ENCODE data around the gene CDH4.

The CDH4 gene

DNA sequence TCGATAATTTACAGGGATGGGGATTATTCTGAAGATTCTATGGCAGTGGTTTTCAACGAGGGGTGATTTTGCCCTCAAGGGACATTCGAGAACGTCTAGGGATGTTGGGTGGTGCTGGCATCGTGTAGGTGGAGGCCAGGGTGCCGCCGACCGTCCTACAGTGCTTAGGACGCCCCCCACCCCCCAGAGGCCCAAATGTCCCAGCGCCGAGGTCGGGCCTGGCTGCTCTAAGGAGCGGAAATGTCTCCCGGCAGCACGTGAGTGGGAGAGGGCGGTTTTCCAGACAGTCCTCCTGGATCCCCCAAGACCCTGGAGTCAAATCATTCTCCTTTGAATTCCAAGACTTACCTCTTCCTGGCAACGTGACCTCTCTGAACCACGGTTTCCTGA lies 101.9 kb downstream of the CDH4 start:
- DNase-seq (ENCODE audit: low read depth in 1 of 2, low spot score in 1 of 2) = no peak

DNA sequence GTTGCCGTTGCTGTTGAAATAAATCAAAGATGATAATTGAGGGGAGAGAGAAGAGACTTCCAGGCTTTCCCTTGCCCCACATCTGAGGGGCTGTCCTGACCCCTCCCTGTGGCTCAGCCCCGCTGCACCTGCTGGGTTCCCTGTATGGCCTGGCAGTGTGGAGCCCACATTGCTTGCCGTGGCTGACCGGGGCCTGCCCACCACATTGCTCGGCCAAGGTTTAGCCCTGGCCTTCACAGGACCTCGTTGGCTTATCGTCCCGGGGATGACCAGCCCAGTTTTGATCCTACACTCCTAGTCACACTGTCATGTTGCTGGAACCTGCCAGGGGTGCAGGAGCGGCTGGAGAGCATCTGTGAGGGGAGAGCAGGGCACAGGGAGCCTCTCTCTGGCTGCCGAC lies 102.4 kb downstream of the CDH4 start:
- no peak for DNase-seq (ENCODE audit: low read depth in 1 of 2, low spot score in 1 of 2)

DNA sequence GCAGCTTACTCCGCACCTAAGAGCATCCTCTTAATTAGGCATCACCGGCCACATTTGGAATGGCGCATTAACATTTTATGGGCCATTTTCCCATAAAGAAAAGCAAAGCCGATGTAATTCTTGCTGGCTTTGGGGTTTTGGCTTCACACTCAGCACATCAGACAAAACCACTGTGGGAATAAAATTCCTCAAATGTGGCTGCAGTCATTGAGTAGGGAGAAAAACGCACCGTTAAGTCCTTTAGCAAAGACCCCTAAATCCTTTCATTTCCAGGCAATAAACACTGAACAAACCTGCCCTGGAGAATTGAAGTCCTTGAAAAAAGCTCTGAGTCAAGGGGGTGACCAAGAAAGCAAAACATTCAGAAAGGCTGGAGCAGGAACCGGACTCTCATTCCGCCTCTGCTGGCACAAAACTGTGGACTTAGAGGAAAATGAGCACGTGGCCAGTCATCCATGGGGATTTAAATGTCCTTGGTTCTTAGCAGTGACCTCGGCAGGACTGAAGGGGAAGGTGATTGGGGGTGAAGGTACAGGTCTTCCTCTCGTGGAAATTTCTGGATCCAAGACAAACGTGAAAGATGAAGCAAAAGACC lies 102.9 kb downstream of the CDH4 start:
- no peak for DNase-seq (ENCODE audit: low read depth in 1 of 2, low spot score in 1 of 2)

GRCh38 chr20:61355585-61355984 lies 103.5 kb downstream of the CDH4 start:
- DNase-seq (ENCODE audit: low read depth in 1 of 2, low spot score in 1 of 2) = no peak

DNA sequence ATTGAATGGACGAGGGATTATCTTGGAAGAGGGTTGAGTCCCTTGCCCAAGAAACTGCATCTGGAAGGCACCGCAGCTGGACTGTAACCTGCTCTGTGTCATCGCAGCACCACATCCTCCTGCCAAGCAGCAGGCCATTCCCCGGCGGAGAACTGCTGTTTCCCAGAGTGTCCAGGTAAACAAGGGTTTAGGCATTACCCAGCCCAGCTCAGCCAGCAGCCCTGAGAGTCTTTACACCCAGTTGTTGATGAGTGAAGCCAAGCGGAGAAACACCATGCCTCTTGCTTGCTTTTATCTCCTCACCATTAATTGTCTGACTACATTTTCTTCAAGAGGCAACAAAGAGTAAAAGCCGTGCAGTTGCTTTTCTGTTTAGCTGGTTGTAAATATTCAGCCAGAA lies 104.1 kb downstream of the CDH4 start:
- DNase-seq (ENCODE audit: low read depth in 1 of 2, low spot score in 1 of 2) = no peak

DNA sequence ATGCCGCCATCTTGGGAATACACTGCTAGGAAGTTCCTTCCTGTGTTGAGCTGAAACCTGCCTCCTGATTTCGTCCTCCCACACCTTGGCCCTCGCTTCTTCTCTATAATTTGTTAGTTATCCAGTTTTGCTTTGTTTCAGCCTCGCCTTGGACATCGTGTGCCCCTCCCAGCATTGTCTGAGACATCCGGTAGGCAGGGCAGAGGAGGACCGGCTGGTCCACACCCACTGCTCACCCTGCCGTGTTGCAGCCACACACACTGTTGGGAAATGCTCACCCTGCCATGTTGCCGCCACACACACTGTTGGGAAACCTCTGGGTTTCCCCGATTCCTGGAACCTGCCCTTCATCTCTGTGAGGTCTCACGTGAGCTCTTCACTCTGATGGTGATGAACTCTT lies 105.1 kb downstream of the CDH4 start:
- no peak for DNase-seq (ENCODE audit: low read depth in 1 of 2, low spot score in 1 of 2)

DNA sequence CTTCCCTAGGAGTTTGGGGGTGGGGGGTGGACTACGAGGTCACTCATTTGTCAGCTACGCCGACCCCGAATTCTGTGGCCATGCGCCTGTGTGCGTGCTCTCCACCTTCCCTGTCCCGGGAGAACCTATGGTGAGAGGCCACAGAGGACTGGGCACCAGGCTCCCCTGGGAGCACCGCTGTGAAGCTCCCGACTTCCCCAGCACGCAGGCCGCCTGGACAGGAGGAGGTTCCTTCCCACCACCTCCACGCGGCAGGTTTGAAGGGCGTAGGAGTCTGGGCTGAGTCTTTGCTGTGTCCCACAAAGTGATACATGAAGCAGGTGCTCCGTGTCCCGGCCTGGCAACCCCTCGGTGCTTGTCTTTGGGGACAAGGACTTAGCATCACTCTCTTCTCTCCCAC lies 107.2 kb downstream of the CDH4 start:
- DNase-seq (ENCODE audit: low read depth in 1 of 2, low spot score in 1 of 2) = no peak

GRCh38 chr20:61360296-61360695 lies 108.2 kb downstream of the CDH4 start:
- no peak for DNase-seq (ENCODE audit: low read depth in 1 of 2, low spot score in 1 of 2)

DNA sequence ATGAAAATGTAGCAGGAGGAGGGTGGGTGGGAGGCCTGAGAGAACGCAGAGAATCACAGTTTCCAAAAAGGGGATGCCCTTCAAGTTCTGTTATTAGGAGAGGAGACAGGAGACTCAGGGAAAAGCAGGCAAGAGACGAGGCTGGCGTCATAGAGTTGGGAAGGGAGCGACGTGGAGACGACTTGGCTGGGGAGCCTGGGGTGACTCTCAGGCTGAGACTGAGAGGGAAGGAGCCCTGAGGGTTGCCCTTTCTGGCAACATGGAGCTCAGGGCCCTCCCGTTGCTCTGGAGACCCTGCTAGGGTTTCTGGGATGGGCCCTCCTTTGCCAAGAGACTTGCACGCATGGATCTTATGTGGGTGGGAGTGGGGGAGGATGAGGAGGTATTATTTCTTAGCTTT lies 108.9 kb downstream of the CDH4 start:
- no peak for DNase-seq (ENCODE audit: low read depth in 1 of 2, low spot score in 1 of 2)

GRCh38 chr20:61361501-61361900 lies 109.4 kb downstream of the CDH4 start:
- no peak for DNase-seq (ENCODE audit: low read depth in 1 of 2, low spot score in 1 of 2)

GRCh38 chr20:61364147-61364546 lies 112.1 kb downstream of the CDH4 start:
- no peak for DNase-seq (ENCODE audit: low read depth in 1 of 2, low spot score in 1 of 2)

DNA sequence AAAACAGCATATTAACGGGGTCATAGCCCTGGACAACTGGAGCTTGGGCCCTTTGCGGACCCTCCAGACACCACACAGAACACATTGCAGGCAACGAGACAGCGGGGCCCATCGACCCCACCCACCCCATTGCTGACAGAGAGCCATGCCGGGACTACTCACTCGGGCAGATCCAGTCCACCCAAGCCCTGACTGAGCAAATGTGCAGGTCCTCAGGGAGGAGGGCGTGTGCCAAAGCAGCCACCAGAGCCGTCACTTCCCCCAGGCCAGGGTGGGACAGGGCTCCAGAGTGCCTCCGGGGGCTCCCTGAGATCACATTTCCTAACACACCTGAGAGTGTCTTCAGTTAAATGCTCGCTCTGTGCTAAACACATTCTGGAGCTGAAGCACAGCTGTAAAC lies 114.9 kb downstream of the CDH4 start:
- DNase-seq (ENCODE audit: low read depth in 1 of 2, low spot score in 1 of 2) = no peak

DNA sequence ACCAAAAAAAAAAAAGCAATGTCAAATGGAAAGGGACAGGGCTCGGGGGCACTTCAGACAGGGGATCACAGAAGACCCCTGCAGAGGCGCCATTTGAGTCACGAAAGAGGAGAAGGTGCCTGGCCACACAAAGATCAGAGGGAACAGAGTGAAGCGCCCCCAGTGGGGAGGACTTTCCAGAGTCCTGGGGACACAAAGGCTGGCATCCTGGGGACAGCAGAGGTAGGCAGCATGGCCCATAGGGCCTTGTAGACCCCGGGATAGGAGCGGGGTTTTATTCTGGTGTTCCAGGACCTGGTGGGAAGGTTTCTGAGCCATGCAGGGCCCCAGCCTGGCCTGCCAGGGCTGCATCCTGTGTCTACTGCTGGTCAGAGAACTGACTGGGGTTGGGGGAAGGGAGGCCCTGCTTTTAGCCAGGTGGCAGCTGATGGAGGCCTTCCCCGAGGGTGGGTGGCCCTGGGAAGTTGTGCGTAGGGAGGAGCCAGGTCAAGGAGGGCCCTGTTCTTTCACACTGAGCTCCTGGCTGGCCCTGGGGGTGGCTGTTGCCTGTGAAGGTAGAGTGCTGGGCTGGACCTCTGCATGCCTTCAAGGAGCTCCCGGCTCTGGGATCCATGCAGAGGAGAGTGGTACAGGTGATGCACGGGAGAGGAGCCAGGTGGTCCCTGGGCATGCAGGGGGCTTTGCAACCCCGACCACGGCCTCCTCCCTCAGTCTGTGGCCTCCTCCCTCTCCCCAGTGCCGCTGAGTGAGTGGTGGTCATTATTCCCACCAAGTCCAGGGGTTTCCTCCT lies 117.9 kb downstream of the CDH4 start:
- no peak for DNase-seq (ENCODE audit: low read depth in 1 of 2, low spot score in 1 of 2)

- DNase-seq (ENCODE audit: low read depth in 1 of 2, low spot score in 1 of 2) = no peak
Observed at GRCh38 chr20:61370841-61371303, 118.8 kb downstream of the CDH4 start.

GRCh38 chr20:61371501-61372136 lies 119.6 kb downstream of the CDH4 start:
- no peak for DNase-seq (ENCODE audit: low read depth in 1 of 2, low spot score in 1 of 2)

DNA sequence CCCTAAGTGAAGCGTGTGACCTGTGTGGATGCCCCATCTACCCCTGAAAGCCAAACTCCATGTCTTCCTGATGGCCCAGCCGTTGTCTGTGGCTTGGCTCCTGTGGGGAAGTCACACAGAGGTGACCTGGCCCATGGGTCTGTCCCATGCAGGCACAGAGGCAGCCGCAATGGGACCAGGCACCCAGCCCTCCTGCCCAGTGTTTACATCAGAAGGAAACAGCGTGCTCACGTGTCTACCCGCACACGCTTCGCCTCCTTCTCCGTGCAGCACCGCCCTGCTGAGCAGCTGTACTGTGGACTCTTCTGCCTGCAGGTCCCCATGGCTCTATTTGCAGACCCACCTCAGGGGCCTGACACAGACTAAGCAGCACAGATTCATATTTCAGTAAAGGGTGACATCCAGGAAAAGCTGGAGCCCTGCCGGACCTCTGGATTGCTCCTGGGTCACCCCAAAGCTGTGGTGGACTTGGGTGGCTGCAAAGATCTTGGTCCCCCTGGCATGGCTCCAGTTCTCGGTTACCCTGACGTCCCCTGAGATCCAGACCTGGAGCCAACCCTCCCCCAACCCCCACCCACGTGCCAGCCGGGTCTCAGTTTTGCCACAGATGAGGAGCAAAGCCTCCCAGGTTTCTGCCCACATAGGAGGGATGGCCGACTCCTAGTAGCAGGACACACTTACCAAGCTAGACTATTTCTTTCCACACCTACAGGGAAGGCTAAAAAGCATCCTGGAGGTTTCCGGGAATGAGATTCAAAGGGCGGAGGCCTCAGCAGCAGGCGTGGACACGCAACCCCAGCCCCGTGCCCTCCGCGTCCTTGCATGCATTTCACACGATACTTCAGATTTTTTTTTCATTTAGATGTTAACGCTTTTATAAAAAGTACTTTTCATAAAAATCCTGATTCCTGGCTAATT lies 120.3 kb downstream of the CDH4 start:
- no peak for DNase-seq (ENCODE audit: low read depth in 1 of 2, low spot score in 1 of 2)

DNA sequence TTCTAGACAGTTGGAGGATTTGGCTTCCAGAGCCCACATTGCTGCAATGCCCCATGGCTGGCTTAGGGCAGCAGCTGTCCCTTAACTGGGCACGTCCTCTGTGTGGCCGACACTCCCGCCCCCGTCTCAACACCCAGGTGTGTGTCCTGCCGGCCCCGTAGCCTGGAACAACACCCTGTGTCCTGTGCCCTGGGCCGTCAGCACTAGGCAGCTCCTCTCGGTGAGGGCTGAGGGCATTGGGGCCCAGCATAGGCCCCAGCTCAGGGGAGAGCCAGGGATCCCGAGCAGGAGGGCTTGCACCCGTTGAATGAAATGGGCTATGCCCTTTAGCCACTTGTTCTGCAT lies 121.0 kb downstream of the CDH4 start:
- no peak for DNase-seq (ENCODE audit: low read depth in 1 of 2, low spot score in 1 of 2)

- no peak for DNase-seq (ENCODE audit: low read depth in 1 of 2, low spot score in 1 of 2)
Observed at GRCh38 chr20:61373956-61374545, 122.0 kb downstream of the CDH4 start.

DNA sequence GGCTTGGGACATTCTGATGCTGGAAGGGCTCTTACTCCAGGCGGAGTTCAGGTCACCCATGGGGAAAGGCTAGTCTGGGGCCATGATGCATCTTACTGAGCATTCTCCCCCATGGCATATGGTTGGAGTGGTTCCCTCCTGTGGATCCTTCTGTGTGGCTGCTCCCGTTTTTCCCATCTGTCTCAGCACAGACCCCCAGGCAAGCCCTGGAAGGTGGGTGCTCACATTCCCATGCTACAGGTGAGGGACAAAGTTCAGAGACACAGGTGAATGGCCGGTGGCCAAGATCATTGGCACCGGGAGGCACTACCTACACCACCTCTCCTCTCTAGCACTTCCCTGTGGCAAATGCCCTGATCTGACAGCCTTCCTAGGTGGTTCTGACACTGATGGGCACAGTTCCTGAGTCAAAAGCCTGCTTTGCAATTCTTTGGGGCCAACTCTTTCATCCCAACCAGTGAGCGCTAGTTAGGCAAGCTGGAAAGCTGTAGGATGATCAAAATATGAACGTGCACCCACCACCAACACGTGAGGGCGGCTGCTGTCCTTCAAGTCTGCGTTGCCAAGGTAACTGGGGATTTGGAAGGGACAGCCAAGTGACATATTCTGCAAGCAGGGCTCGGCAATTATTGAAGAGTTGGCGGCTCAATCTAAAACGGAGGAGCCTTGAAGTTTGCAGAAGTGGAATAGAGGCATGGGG lies 124.6 kb downstream of the CDH4 start:
- no peak for DNase-seq (ENCODE audit: low read depth in 1 of 2, low spot score in 1 of 2)

- DNase-seq (ENCODE audit: low read depth in 1 of 2, low spot score in 1 of 2) = no peak
Observed at GRCh38 chr20:61378694-61379355, 126.8 kb downstream of the CDH4 start.

Measured in stimulated activated CD4-positive, alpha-beta T cell treated with anti-CD3 and anti-CD28 coated beads, Interleukin-15, amount 100 ng/mL, for 1 hour (primary cell).